ENCODE data around the gene C5AR2.

Gene C5AR2

DNA sequence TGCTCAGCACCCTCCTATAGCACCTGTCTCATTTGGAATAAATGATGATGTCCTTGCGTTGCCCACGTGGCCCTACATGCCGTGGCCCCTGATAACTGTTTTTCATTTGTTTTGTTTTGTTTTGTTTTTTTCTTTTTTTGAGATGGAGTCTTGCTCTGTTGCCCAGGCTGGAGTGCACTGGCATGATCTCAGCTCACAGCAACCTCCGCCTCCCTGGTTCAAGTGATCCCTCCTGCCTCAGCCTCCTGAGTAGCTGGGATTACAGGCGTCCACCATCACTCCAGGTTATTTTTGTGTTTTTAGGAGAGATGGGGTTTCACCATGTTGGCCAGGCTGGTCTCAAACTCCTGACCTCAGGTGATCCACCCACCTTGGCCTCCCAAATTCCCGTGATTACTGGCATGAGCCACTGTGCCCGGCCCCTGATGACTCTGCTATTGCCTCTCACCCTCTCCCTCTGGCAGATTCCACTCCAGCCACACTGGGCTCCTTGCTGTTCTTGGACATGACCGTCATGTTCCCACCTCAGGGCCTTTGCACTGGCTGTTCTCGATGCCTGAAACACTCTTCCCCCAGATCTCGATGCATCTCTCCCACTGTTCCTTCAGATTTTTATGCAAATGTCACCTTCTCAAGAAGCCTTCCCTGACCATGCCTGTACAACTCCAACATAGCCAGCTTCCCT is 7.4 kb downstream of the C5AR2 start:
- Histone ChIP-seq H3K4me2 (ENCODE audit: low read length) (no peak overlapping the region), H3F3A (ENCODE audit: control insufficient read depth, insufficient read depth) (0 out of 2 replicates have a peak, but pooled peaks cover 3% of the 10 kb centered on the region), H3K79me2 (ENCODE audit: control insufficient read depth, low read length) (no peaks in the 10 kb centered on the region), H3K36me3 (ENCODE audit: control insufficient read depth, low read length) (no peaks in the 10 kb centered on the region), H3K9me2 (replicated peaks; ENCODE audit: control insufficient read depth, low read length) (no peaks in the 10 kb centered on the region), H4K20me1 (ENCODE audit: control insufficient read depth, insufficient read depth, low read depth, low read length) (no peaks in the 10 kb centered on the region), H3K27ac (ENCODE audit: low read depth, low read length) (no peak overlapping the region), H3K9me3 (ENCODE audit: control insufficient read depth, insufficient read depth, low read length) (no peaks in the 10 kb centered on the region), H3K27me3 (ENCODE audit: control insufficient read depth, low read length) (no peaks in the 10 kb centered on the region), H3K4me1 (ENCODE audit: control insufficient read depth, low read length) (peaks cover 12% of the 10 kb centered on the region), H3K4me3 (ENCODE audit: low read length) (no peak overlapping the region)
- no peak for TF ChIP-seq EZH2phosphoT487 (IDR thresholded peaks at IDR 0.05; ENCODE audit: borderline replicate concordance, low read length)
- TF ChIP-seq, protein P1, sequence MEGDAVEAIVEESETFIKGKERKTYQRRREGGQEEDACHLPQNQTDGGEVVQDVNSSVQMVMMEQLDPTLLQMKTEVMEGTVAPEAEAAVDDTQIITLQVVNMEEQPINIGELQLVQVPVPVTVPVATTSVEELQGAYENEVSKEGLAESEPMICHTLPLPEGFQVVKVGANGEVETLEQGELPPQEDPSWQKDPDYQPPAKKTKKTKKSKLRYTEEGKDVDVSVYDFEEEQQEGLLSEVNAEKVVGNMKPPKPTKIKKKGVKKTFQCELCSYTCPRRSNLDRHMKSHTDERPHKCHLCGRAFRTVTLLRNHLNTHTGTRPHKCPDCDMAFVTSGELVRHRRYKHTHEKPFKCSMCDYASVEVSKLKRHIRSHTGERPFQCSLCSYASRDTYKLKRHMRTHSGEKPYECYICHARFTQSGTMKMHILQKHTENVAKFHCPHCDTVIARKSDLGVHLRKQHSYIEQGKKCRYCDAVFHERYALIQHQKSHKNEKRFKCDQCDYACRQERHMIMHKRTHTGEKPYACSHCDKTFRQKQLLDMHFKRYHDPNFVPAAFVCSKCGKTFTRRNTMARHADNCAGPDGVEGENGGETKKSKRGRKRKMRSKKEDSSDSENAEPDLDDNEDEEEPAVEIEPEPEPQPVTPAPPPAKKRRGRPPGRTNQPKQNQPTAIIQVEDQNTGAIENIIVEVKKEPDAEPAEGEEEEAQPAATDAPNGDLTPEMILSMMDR (IDR thresholded peaks at IDR 0.05; ENCODE audit: low read depth, low read length, poor library complexity, severe bottlenecking), result no peak

DNA sequence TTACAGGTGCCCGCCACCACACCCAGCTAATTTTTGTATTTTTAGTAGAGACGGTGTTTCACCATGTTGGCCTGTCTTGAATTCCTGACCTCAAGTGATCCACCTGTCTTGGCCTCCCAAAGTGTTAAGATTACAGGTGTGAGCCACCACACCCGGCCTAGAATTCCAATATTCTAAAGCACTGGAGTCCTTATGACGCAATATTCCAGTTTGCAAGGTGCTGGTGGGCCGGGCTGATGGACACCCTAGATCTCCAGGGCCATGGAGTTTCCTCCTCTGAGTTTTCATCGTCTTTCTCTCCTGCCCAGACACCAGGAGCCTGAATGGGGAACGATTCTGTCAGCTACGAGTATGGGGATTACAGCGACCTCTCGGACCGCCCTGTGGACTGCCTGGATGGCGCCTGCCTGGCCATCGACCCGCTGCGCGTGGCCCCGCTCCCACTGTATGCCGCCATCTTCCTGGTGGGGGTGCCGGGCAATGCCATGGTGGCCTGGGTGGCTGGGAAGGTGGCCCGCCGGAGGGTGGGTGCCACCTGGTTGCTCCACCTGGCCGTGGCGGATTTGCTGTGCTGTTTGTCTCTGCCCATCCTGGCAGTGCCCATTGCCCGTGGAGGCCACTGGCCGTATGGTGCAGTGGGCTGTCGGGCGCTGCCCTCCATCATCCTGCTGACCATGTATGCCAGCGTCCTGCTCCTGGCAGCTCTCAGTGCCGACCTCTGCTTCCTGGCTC is 8.7 kb downstream of the C5AR2 start:
- Histone ChIP-seq H3K9me3 (ENCODE audit: control insufficient read depth, insufficient read depth, low read length) (no peaks in the 10 kb centered on the region), H3K4me1 (ENCODE audit: control insufficient read depth, low read length) (peaks cover 12% of the 10 kb centered on the region), H3K4me2 (ENCODE audit: low read length) (no peak overlapping the region), H3K27ac (ENCODE audit: low read depth, low read length) (no peak overlapping the region), H3K9me2 (replicated peaks; ENCODE audit: control insufficient read depth, low read length) (no peaks in the 10 kb centered on the region), H3K36me3 (ENCODE audit: control insufficient read depth, low read length) (no peaks in the 10 kb centered on the region), H3K4me3 (ENCODE audit: low read length) (no peak overlapping the region), H3K27me3 (ENCODE audit: control insufficient read depth, low read length) (no peaks in the 10 kb centered on the region), H4K20me1 (ENCODE audit: control insufficient read depth, insufficient read depth, low read depth, low read length) (no peaks in the 10 kb centered on the region), H3F3A (ENCODE audit: control insufficient read depth, insufficient read depth) (0 out of 2 replicates have a peak, but pooled peaks cover 3% of the 10 kb centered on the region), H3K79me2 (ENCODE audit: control insufficient read depth, low read length) (no peaks in the 10 kb centered on the region)
- TF ChIP-seq, protein P1 (IDR thresholded peaks at IDR 0.05; ENCODE audit: low read depth, low read length, poor library complexity, severe bottlenecking), result no peak
- no peak for TF ChIP-seq EZH2phosphoT487 (IDR thresholded peaks at IDR 0.05; ENCODE audit: borderline replicate concordance, low read length)

- Histone ChIP-seq H3K27me3 (ENCODE audit: control insufficient read depth, low read length) (no peaks in the 10 kb centered on the region), H3K4me1 (ENCODE audit: control insufficient read depth, low read length) (peaks cover 15% of the 10 kb centered on the region), H3K79me2 (ENCODE audit: control insufficient read depth, low read length) (no peaks in the 10 kb centered on the region), H3K27ac (ENCODE audit: low read depth, low read length) (no peak overlapping the region), H3K36me3 (ENCODE audit: control insufficient read depth, low read length) (no peaks in the 10 kb centered on the region), H4K20me1 (ENCODE audit: control insufficient read depth, insufficient read depth, low read depth, low read length) (no peaks in the 10 kb centered on the region), H3K4me3 (ENCODE audit: low read length) (no peak overlapping the region), H3K9me2 (replicated peaks; ENCODE audit: control insufficient read depth, low read length) (no peaks in the 10 kb centered on the region), H3K9me3 (ENCODE audit: control insufficient read depth, insufficient read depth, low read length) (no peaks in the 10 kb centered on the region), H3K4me2 (ENCODE audit: low read length) (no peak overlapping the region), H3F3A (ENCODE audit: control insufficient read depth, insufficient read depth) (0 out of 2 replicates have a peak, but pooled peaks cover 3% of the 10 kb centered on the region)
- no peak for TF ChIP-seq EZH2phosphoT487 (IDR thresholded peaks at IDR 0.05; ENCODE audit: borderline replicate concordance, low read length)
- TF ChIP-seq, protein P1 (IDR thresholded peaks at IDR 0.05; ENCODE audit: low read depth, low read length, poor library complexity, severe bottlenecking), result no peak
Observed at GRCh38 chr19:47341734-47342133, 9.8 kb downstream of the C5AR2 start.

All from DOHH2 (cell line).